ENCODE results near the gene RPL29. TPM values are rescaled to one million over a fixed set of nuclear protein-coding genes. Genes with fewer than 3 reads are reported as not detected.

The RPL29 gene
- total RNA-seq, 1 donor from 2014 or later, result 810 TPM

DNA sequence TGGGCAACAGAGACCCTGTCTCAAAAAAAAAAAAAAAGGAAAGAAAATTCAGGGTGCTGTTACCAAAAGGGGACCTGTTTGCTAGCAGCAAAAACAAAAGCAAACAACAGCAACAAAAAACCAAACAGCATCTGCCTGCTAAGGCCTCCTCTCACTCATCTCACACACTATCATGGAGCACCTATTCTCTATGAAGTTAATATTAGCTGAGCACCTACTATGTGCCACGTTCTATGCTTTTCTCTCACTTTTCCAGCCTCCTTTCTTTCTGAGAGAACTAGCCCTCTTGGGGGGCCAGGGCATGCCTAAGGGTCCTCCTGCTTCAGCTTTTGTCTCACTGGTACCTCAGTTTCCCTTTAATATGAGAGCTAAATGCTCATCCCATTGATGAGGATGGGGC, 41.0 kb downstream of the RPL29 start:
- intact Hi-C loops (cut with DNase I), result no loop called here
- TF ChIP-seq, protein P1, sequence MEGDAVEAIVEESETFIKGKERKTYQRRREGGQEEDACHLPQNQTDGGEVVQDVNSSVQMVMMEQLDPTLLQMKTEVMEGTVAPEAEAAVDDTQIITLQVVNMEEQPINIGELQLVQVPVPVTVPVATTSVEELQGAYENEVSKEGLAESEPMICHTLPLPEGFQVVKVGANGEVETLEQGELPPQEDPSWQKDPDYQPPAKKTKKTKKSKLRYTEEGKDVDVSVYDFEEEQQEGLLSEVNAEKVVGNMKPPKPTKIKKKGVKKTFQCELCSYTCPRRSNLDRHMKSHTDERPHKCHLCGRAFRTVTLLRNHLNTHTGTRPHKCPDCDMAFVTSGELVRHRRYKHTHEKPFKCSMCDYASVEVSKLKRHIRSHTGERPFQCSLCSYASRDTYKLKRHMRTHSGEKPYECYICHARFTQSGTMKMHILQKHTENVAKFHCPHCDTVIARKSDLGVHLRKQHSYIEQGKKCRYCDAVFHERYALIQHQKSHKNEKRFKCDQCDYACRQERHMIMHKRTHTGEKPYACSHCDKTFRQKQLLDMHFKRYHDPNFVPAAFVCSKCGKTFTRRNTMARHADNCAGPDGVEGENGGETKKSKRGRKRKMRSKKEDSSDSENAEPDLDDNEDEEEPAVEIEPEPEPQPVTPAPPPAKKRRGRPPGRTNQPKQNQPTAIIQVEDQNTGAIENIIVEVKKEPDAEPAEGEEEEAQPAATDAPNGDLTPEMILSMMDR (IDR thresholded peaks at IDR 0.05), result no peak
- no peaks in the 10 kb centered on the region for H3K9me3 ChIP-seq
- H3K27ac ChIP-seq, result no peak overlapping the region
- H3K4me1 ChIP-seq, result peaks cover 8% of the 10 kb centered on the region
- no peak for ATAC-seq
- no peak overlapping the region for H3K4me3 ChIP-seq
- no peaks in the 10 kb centered on the region for H3K27me3 ChIP-seq
- no peaks in the 10 kb centered on the region for H3K36me3 ChIP-seq
- no peak for DNase-seq

DNA sequence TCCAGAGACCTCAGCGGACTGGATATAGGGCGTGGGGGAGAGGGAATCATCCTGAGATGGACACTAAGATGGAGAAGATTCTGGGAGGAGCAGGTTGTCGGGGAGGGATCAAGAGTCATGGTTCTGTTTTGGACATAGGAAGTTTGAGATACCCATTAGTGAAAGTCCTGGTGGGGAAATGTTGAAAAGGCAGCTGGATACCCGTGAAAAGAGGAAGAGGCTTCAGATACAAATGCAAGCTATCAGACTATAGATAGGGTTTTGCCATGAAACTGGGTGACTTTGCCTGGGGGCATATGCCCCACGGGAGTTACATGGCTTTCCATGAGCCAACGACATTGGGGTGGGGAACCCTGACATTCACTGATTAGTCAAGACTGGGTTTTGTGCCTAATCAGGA, 41.6 kb downstream of the RPL29 start:
- H3K9me3 ChIP-seq, result no peaks in the 10 kb centered on the region
- intact Hi-C loops (cut with DNase I), result no loop called here
- DNase-seq, result no peak

DNA sequence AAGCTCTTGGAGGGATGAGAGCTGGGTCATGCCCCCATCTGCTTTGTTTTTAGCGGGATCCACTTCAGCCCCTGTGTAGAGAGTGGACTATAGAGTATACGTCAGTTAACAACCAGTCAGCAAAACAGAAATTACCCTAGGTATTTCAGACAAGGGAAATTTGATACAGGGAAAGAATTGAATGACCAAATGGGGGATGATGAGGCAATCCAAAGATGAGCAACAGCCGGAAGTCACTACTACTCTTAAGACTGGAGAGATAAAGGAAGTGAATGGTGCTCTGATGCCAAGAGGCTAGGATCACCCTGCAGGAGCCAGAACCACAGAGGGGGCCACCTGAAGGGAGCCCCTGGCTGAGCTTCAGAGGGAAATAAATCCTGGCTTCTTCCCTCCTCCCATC, 42.2 kb downstream of the RPL29 start:
- intact Hi-C loops (cut with DNase I), result no loop called here
- TF ChIP-seq, protein P1 (IDR thresholded peaks at IDR 0.05), result no peak
- Histone ChIP-seq H3K9me3 (no peaks in the 10 kb centered on the region), H3K27me3 (no peaks in the 10 kb centered on the region), H3K4me3 (no peak overlapping the region), H3K27ac (no peak overlapping the region), H3K4me1 (peaks cover 8% of the 10 kb centered on the region), H3K36me3 (no peaks in the 10 kb centered on the region)
- ATAC-seq, result peak; percentile 43
- no peak for DNase-seq

More for the DNA sequence above, 41.6 kb downstream of the RPL29 start:
- no peaks in the 10 kb centered on the region for H3K27me3 ChIP-seq
- peaks cover 8% of the 10 kb centered on the region for H3K4me1 ChIP-seq
- ATAC-seq, result no peak
- TF ChIP-seq, protein P1 (IDR thresholded peaks at IDR 0.05), result no peak
- H3K27ac ChIP-seq, result no peak overlapping the region
- no peaks in the 10 kb centered on the region for H3K36me3 ChIP-seq
- no peak overlapping the region for H3K4me3 ChIP-seq

DNA sequence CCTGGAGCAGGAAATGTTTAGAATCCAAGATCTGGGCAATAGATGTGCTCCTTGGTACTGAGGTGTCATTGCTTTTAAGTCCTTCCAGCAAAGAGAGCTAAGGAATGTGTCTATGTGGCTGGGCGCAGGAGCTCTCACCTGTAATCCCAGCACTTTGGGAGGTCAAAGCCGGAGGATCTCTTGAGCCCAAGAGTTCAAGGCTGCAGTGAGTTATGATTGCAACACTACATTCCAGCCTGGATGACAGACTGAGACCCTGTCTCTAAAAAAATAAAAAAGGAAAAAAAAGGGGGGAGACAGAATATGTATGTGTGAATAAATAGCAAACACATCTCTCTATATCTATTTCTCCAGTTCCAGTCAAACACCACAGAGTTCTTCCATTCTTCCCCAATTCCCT, 44.8 kb downstream of the RPL29 start:
- H3K9me3 ChIP-seq, result no peaks in the 10 kb centered on the region
- intact Hi-C loops (cut with DNase I), result no loop called here
- DNase-seq (no peak), ATAC-seq (no peak)
- H3K4me3 ChIP-seq, result no peak overlapping the region
- H3K27me3 ChIP-seq, result no peaks in the 10 kb centered on the region
- TF ChIP-seq, protein P1 (IDR thresholded peaks at IDR 0.05), result no peak
- H3K27ac ChIP-seq, result no peak overlapping the region
- no peaks in the 10 kb centered on the region for H3K36me3 ChIP-seq
- no peaks in the 10 kb centered on the region for H3K4me1 ChIP-seq

DNA sequence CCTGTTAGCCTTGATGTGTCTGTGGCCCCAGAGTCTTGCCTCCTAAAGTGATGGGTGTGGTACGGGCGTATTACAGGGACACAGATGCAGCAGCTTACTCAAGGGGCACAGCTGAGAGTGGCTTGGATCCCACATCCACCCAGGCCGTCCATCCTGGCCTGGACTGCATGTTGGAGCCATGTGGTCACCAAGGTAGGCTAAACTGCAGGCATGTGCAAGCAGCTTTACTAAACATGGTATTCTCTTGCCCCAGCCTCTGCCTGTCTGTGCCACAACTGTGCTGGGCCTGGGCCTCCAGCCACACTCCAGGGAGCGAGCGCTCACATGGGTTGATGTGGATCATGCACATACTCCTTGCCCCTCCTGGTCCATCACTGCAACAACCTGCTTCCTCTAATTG, 46.6 kb downstream of the RPL29 start:
- no peak for ATAC-seq
- no peak overlapping the region for H3K27ac ChIP-seq
- no peak overlapping the region for H3K4me3 ChIP-seq
- H3K4me1 ChIP-seq, result no peaks in the 10 kb centered on the region
- DNase-seq, result peak; percentile 39
- TF ChIP-seq, protein P1 (IDR thresholded peaks at IDR 0.05), result no peak
- no peaks in the 10 kb centered on the region for H3K9me3 ChIP-seq
- H3K36me3 ChIP-seq, result no peaks in the 10 kb centered on the region
- intact Hi-C loops (cut with DNase I), result no loop called here
- no peaks in the 10 kb centered on the region for H3K27me3 ChIP-seq

DNA sequence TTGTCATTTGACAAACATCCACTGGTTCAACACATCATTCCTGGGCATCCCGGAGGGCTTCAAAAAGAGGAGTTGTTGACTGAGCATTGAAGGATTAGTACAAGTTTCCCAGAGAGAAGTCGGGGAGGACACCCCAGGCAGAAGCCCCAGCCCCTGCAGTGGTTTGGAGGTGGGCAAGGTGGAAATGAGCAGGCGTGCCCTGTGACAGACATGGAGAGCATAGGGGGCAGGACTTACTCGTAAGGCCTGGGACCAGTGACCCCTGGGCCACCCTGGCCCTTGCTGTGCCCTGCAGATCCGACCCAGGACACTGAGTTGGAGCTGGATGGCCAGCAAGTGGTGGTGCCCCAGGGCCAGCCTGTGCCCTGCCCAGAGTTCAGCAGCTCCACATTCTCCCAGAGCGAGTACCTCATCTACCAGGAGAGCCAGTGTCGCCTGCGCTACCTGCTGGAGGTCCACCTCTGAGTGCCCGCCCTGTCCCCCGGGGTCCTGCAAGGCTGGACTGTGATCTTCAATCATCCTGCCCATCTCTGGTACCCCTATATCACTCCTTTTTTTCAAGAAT, 47.6 kb downstream of the RPL29 start:
- Histone ChIP-seq H3K36me3 (no peaks in the 10 kb centered on the region), H3K4me3 (no peak overlapping the region), H3K4me1 (peaks cover 5% of the 10 kb centered on the region), H3K9me3 (no peaks in the 10 kb centered on the region), H3K27me3 (no peaks in the 10 kb centered on the region), H3K27ac (no peak overlapping the region)
- ATAC-seq (no peak), DNase-seq (peak; percentile 61)
- TF ChIP-seq, protein P1 (IDR thresholded peaks at IDR 0.05), result no peak
- intact Hi-C loops (cut with DNase I), result no loop called here

Measured in upper lobe of right lung (tissue), 1 donor.